GM23248 (cell line): ENCODE data around the gene NR3C2.

Experiments used
- EZH2 ChIP-seq: fragments of 200-600 bp; sonication (generic); IDR thresholded peaks from 2 replicates; pipeline ENCODE4 v1.6.1; 2018; ENCODE audit warnings: antibody characterized with exemption, mild to moderate bottlenecking; ENCODE audit not compliant: insufficient read depth, poor library complexity, severe bottlenecking
- EZH2phosphoT487 ChIP-seq: fragments of 200-600 bp; sonication (generic); IDR thresholded peaks from 2 replicates; pipeline ENCODE4 v1.6.1; 2018; ENCODE audit warnings: antibody characterized with exemption, moderate library complexity, mild to moderate bottlenecking, low read depth; ENCODE audit not compliant: insufficient read depth

DNA sequence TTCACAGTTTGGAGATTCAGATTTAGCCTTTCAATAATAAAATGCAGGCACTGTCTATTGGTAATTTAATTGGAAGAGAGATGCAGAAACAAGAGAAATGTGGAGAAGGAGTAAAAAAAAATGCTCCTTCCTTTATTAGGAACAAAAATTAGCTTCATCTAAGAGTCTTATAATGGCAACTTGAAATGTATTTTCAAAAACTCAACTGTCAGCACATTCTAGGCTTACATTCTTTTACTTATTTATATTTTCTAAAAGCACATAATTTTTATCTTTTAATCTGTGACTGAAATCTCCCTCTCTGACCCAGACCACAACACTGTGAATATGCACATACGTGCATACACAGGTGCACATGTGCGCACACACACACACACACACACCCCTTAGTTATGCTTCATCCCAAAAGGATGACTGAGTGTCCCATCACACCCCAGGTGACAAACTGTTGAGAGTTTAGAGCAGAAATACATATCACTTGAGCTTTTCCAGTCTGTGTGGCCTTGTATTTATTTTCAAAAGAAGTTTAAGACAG, 29.7 kb downstream of the NR3C2 start:
- TF ChIP-seq EZH2 (no peak), EZH2phosphoT487 (no peak)
